OCI-LY7 (cell line): Measurements from ENCODE around the gene KCNMA1. TPM values are rescaled to one million over a fixed set of nuclear protein-coding genes. Genes with fewer than 3 reads are reported as not detected.

Source experiments
- BruUV-seq: library from RNA; stranded (reverse); fragments of 400-500 nt; replicated peaks from 2 replicates; lab custom pipeline; 2021; lab: Mats Ljungman, UMichigan
- CTCF ChIA-PET: fragments of 300-600 bp; sonication (Branson Sonifier 250); formaldehyde crosslinking; loops from one replicate; lab custom pipeline; 2022; ENCODE audit warnings: antibody characterized with exemption; ENCODE audit not compliant: unreplicated experiment; lab: Charles Lee
- POLR2A ChIA-PET: fragments of 300-600 bp; sonication (Branson Sonifier 250); formaldehyde crosslinking; loops from one replicate; lab custom pipeline; 2022; ENCODE audit warnings: antibody characterized with exemption; lab: Charles Lee
- DNase-seq: peaks from one replicate; pipeline ENCODE4 v3.0.0-alpha.2; 2015; ENCODE audit warnings: low spot score
- H2AFZ ChIP-seq: fragments of 200-600 bp; sonication (generic), shearing (Covaris generic); 2 replicates; pipeline ENCODE4 v1.6.1; 2014; ENCODE audit warnings: mild to moderate bottlenecking, antibody characterized with exemption, low read length, moderate library complexity
- H3K27ac ChIP-seq: fragments of 200-600 bp; sonication (generic); 2 replicates; pipeline ENCODE4 v1.5.1; 2014; ENCODE audit warnings: mixed run types, low read depth, mild to moderate bottlenecking, moderate library complexity, low read length, inconsistent platforms; ENCODE audit not compliant: poor library complexity, severe bottlenecking
- H3K36me3 ChIP-seq: fragments of 200-600 bp; sonication (generic); 2 replicates; pipeline ENCODE4 v1.6.1; 2014; ENCODE audit warnings: mild to moderate bottlenecking, antibody characterized with exemption, low read length, moderate library complexity, mixed read lengths; ENCODE audit not compliant: insufficient read depth
- H3K4me1 ChIP-seq: fragments of 200-600 bp; sonication (generic); 2 replicates; pipeline ENCODE4 v1.5.1; 2014; ENCODE audit warnings: mild to moderate bottlenecking, low read length; ENCODE audit not compliant: insufficient read depth, poor library complexity, severe bottlenecking
- H3K4me2 ChIP-seq: fragments of 200-600 bp; sonication (generic); 2 replicates; pipeline ENCODE4 v1.6.1; 2014; ENCODE audit warnings: mild to moderate bottlenecking, low read length
- H3K4me3 ChIP-seq: fragments of 200-600 bp; sonication (generic); 2 replicates; pipeline ENCODE4 v1.5.1; 2014; ENCODE audit warnings: mild to moderate bottlenecking, low read depth, low read length; ENCODE audit not compliant: poor library complexity, severe bottlenecking
- H3K79me2 ChIP-seq: fragments of 200-600 bp; sonication (generic); 2 replicates; pipeline ENCODE4 v1.6.1; 2016; ENCODE audit warnings: low read depth, mild to moderate bottlenecking, low read length, moderate library complexity, mixed read lengths; ENCODE audit not compliant: insufficient read depth
- H3K9me2 ChIP-seq: fragments of 200-600 bp; sonication (generic); 2 replicates; pipeline ENCODE4 v1.6.1; 2016; ENCODE audit warnings: mild to moderate bottlenecking, low read length, mixed read lengths; ENCODE audit not compliant: insufficient read depth
- H3K9me3 ChIP-seq: fragments of 200-600 bp; sonication (generic); 2 replicates; pipeline ENCODE4 v1.6.1; 2014; ENCODE audit warnings: mild to moderate bottlenecking, mixed run types, low read length, mixed read lengths
- H4K20me1 ChIP-seq: fragments of 200-600 bp; sonication (generic); 2 replicates; pipeline ENCODE4 v1.6.1; 2014; ENCODE audit warnings: mild to moderate bottlenecking, antibody characterized with exemption, low read length, moderate library complexity, mixed read lengths; ENCODE audit not compliant: insufficient read depth
- EZH2phosphoT487 ChIP-seq: fragments of 200-600 bp; sonication (generic); IDR thresholded peaks from 2 replicates; pipeline ENCODE4 v1.6.1; 2018; ENCODE audit warnings: low read depth, borderline replicate concordance, mild to moderate bottlenecking, mixed run types, antibody characterized with exemption, low read length, moderate library complexity, mixed read lengths
- intact Hi-C: fragments of 100-400 bp; cut with micrococcal nuclease; formaldehyde crosslinking; loops from one replicate; pipeline ENCODE4 v1.10.0; 2022; ENCODE audit not compliant: unreplicated experiment
- total RNA-seq, 2 experiments: library from RNA; depleted of rRNA in 1 of 2; stranded (reverse); fragments of >200 nt in 1 of 2; shearing (Covaris generic) in 1 of 2; gene quantifications; 2 replicates each; pipeline ENCODE4 v1.2.3, GENCODE V29; 2014 to 2022
- TF ChIP-seq, protein P1 (sequence below): fragments of 200-600 bp; sonication (generic); conservative IDR thresholded peaks from 2 replicates; pipeline ENCODE4 v1.5.1; 2014; ENCODE audit warnings: mild to moderate bottlenecking, antibody characterized with exemption, low read length, moderate library complexity, mixed read lengths

The KCNMA1 gene
- total RNA-seq, 2 experiments from 2014 or later: not detected

DNA sequence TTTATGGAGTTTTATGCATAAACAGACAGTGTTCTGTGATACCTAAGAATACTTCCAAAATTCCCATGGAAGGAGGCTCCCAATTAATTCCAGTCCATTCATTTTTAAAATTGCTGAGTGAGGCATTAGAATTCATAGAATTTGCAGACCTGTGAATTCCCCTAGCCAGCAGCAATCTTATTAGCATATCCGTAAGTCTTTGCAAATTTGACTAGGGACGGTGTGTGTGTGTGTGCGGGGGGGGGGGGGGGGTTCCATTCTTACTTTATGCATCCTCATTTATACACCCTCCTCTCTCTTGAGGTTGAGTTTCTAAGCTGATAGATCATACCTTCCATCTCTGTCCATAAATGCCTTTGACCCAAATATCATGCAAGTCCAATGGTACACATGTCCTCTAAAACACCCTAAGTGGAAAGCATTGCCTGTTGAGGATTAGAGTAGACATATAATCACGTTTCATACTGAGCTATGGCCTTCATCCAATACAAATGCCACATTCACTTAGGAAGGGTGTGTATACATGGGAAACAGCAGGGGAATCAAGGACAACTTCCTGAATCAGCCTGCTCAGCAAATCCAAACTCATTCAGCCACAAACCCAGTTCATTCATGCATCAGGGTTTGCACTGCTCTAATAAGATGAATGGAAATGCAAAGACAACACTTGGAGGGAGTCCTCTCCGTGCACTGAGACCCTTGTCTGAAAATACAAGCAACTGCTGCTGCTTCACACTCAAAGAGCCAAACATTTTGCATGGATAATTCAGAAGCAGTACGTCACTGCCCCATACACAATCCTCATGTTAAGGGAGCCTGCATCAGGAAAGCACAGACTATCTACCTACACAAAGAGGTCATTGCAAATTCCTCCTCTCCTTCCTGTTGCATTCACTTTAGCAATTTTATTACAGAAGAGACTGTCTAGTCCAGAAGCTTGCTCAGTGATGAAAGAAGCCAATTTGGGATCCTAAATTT lies 350.8 kb downstream of the KCNMA1 start:
- CTCF ChIA-PET: no interaction called here
- Histone ChIP-seq H3K4me1 (no peaks in the 10 kb centered on the region), H3K4me3 (no peak overlapping the region), H4K20me1 (no peaks in the 10 kb centered on the region), H3K4me2 (no peak overlapping the region), H3K9me3 (no peaks in the 10 kb centered on the region), H3K36me3 (no peaks in the 10 kb centered on the region), H3K27ac (no peak overlapping the region), H3K79me2 (no peaks in the 10 kb centered on the region), H3K9me2 (no peaks in the 10 kb centered on the region), H2AFZ (no peak overlapping the region)
- DNase-seq: no peak
- POLR2A ChIA-PET: interaction anchor here (0.7 kb wide), 1 partner anchor 367 kb away, joined by 3 read pairs; no protein-coding TSS in a partner anchor
- TF ChIP-seq EZH2phosphoT487: no peak
- TF ChIP-seq, protein P1, sequence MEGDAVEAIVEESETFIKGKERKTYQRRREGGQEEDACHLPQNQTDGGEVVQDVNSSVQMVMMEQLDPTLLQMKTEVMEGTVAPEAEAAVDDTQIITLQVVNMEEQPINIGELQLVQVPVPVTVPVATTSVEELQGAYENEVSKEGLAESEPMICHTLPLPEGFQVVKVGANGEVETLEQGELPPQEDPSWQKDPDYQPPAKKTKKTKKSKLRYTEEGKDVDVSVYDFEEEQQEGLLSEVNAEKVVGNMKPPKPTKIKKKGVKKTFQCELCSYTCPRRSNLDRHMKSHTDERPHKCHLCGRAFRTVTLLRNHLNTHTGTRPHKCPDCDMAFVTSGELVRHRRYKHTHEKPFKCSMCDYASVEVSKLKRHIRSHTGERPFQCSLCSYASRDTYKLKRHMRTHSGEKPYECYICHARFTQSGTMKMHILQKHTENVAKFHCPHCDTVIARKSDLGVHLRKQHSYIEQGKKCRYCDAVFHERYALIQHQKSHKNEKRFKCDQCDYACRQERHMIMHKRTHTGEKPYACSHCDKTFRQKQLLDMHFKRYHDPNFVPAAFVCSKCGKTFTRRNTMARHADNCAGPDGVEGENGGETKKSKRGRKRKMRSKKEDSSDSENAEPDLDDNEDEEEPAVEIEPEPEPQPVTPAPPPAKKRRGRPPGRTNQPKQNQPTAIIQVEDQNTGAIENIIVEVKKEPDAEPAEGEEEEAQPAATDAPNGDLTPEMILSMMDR: no peak
- intact Hi-C loops: no loop called here
- BruUV-seq: no TSS peak

DNA sequence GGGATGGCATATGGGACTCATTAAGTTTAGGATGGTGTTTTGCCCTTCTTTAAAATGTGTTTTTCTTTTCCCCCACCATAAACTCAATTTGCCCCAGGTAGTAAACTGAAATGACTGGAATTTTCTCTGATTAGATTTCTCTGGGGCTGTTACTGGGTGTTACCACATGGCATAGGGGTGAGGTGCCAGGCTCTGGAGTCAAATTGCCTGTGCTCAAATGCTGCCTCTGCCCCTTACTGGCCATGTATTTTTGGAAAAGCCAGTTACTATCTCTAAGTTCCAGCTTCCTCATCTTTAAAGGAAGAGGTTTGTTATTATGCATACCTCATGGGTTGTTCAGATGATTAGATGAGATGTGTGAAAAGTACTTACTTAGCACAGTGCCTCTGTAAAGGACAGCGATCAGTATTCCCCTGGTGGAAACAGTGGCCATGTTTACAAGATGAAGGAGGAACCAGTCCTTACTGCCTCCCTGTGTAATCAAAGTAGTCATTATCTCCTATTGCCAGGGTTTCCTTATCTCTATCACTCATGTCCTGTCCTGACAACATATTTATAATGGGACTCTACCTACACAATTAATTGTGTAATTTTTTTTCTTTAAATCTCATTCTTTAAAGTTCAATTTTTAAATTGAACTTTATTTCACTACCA lies 352.0 kb downstream of the KCNMA1 start:
- POLR2A ChIA-PET: no interaction called here
- no peaks in the 10 kb centered on the region for H3K36me3 ChIP-seq
- H3K9me2 ChIP-seq: no peaks in the 10 kb centered on the region
- CTCF ChIA-PET: no interaction called here
- no peaks in the 10 kb centered on the region for H3K79me2 ChIP-seq
- no peaks in the 10 kb centered on the region for H3K4me1 ChIP-seq
- intact Hi-C loops: no loop called here
- no peak for DNase-seq
- no peak overlapping the region for H2AFZ ChIP-seq
- no peak for TF ChIP-seq EZH2phosphoT487
- TF ChIP-seq, protein P1: no peak
- H3K27ac ChIP-seq: no peak overlapping the region
- no TSS peak for BruUV-seq
- H3K9me3 ChIP-seq: no peaks in the 10 kb centered on the region
- no peak overlapping the region for H3K4me3 ChIP-seq
- no peaks in the 10 kb centered on the region for H4K20me1 ChIP-seq
- H3K4me2 ChIP-seq: no peak overlapping the region
